ENCODE data around the gene GFI1. TPM values are rescaled to one million over a fixed set of nuclear protein-coding genes. Genes with fewer than 3 reads are reported as not detected.

The GFI1 gene
- total RNA-seq = 10 to 100 TPM; 39.5 to 41.3 TPM

DNA sequence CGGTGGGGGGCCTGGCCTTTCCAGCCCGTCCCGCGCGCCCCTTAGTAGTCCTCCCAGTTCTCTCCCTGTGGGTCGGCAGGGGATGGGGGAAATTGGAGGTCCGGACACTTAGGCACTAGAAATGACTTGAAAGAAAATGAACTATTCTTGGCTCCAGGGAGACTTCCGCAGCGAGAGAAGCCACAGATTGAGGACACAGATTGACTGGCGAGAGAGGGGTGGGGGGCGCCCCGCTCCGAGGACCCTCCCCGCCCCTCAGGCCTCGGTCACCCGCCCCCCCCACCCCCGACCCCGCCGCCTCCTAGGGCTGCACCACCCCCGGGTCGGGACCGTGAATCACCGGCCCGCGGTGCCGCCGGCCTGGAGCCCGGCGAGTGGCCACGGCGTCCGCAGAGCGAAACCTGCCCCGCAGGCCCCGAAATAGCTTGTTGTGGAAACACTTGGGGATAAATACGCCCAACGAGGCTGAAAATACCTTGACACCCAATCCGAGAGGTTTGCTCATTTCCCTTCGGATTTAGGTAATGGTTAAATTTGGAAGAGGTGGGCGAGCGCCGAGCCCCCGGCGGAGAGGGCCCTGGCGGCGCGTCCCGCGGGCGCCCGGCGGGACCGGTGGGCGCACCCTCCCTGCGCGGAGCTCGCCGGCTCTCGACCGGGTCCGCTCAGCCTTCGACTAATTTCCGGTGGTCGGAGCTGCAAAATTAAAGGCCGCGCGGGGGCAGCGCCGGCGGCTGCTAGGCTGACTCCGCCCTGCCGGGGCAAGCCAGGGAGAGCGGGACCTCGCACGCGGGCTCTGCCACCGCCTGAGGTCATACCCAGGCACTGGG lies at the start of gene GFI1:
TSS of gene GFI1 (minus strand) at position 675 of the 827 bp plus-strand sequence. CDS start 3,438 bp downstream, outside the sequence.

Other genes starting within 250 kb of the GFI1 start
- gene GLMN, start 187.9 kb downstream of the GFI1 start, total RNA-seq = 10 to 100 TPM; 14.5 to 16.7 TPM
- 10 to 100 TPM; 29.2 to 31.6 TPM for gene RPAP2, start 187.9 kb downstream of the GFI1 start, total RNA-seq